ENCODE results near the gene GUK1.
A peak's percentile ranks its signal among the peaks of the same experiment; 100 is the strongest.
"Not testable (repeated sequence)": the region's sequence is repeated elsewhere in the genome, so short reads cannot be mapped to it uniquely, and the experiment has no call there.

GUK1 gene

DNA sequence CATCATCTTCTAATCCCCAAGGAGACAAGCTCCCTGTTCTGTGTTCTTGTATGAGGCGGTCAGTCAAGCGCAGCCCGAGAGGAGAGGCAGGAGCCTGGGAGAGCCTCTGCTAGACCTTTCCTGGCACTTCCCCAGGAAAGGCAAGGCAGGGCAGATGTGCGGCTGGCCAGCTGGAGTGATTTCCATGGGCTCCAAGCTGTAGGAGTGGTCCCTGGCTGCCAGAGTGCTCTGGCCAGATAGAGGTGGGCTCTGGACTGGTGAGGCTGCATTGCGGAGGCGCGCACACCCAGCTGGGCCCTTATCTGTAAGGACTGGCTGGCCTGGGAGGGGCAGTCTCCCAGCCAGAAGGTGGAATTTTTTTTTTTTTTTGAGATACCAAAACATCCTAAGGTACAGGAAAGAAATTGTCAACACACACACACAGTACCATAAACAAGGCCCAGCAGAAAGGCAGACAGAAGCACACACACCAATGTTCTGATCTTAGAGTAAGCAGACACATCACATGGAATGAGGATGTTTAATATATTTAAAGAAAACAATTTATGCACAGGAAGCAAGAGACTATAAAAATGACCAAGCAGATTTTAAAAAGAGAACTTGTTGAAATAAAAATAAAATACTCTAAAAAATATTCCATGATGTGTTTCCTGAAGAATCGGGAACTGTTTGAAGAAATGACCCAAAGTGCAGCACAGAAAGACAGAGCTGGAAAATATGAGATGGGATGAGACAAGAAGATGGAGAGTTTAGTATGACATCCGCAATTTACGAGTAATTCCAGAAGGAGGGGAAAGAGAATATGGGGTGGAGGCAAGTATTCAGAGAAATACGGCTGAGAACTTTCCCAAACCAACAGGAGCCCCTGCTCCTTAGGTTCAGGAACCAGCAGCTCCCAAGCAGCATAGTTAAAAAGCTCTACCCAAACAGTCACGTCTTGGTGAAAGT is 38.9 kb downstream of the GUK1 start:
- no peak for DNase-seq

DNA sequence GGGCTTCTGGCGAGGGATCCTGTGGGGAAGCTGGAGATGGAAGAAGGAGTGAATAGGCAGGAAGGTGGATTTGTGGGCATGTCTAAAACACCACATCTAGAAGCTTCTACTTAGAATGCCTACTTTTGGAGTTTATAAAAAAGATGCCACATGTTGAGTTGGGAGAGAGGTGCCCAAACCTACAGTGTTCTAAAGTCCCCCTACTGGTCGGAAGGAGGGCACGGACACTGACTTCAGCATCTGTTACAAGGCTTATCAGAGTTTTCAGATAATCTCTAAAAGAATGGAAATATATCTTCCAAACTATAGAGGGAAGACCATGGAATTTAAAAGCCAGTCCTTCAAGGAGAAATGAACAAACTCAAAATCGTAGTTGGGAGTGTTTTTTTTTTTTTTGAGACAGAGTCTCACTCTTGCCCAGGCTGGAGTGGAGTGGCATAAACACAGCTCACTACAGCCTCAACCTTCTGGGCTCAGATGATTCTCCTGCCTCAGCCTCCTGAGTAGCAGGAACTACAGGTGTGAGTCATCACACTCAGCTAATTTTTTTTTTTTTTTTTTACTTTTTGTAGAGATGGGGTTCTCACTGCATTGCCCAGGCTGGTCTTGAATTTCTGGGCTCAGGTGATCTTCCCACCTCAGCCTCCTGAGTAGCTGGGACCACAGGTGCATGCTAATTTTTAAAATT is 40.3 kb downstream of the GUK1 start:
- DNase-seq = no peak

DNA sequence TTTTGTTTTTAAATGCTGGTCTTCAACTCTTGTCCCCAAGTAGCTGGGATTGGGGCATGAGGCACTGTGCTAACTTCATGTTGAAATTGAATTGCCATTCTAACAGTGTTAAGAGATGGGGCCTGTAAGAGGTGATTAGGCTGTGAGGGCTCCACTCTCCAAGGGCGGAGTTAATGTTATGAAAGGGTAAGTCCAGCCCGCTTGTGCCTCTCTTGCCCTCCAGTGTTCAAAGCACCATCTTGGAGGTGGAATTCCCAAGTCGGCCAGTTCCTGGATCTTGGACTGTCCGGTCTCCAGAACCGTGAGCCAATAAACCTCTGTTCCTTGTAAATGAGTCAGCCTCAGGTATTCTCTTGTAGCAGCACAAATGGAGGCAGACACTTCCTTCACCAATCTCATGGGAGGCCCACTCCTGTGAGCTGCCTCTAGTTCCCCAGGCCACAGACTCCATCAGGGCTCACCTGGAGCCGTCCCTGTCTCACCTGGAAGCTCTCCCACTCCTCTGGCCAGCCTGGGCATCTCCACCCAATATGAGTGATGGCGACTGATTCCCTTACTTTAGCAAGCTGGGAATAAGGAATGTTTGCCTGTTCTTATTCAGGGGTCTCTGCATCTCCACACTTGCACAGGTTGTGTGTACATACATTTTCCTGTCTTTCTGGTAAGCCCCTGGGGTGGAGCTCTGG is 41.0 kb downstream of the GUK1 start:
- no peak for DNase-seq

DNA sequence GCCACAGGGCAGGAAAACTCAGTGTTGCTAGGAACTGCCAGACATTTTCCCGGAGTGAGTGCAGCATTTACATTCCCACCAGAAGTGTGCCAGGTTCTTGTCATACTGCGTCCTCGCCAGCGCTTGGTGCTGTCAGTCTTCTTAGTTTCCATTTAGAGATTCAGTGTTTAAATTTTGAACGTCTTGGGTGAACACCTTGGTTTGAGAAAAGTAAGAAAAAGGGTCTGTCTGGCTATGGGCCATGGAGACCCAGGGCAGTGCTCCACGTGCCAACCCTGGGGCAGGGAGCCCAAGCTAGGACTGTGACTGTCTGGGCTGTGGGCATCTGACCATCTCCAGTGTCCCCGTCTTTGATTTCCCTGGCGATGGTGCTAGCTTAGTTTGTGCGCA is 41.6 kb downstream of the GUK1 start:
- no peak for DNase-seq

DNA sequence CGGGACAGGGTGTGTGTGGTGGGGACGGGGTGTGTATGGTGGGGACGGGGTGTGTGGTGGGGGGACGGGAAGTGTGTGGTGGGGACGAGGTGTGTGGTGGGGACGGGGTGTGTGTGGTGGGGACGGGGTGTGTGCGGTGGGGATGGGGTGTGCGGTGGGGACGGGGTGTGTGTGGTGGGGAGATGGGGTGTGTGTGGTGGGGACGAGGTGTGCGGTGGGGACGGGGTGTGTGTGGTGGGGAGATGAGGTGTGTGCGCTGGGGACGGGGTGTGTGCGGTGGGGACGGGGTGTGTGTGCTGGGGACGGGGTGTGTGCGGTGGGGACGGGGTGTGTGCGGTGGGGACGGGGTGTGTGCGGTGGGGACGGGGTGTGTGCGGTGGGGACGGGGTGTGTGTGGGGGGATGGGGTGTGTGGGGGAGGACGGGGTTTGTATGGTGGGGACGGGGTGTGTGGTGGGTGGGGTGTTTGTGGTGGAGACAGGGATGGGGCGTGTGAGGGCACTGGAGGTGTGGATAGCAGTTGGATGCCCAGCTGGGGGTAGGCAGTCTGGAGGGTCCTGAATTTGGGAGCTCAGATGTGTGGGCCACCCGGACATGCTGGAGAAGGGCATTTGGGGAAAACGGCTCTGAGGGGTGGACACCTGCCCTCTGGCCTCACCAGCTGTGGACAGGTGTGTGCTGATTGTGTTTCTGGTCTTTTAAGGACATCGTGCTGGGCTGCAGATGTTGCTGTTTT is 42.4 kb downstream of the GUK1 start:
- DNase-seq = peak; percentile 36

DNA sequence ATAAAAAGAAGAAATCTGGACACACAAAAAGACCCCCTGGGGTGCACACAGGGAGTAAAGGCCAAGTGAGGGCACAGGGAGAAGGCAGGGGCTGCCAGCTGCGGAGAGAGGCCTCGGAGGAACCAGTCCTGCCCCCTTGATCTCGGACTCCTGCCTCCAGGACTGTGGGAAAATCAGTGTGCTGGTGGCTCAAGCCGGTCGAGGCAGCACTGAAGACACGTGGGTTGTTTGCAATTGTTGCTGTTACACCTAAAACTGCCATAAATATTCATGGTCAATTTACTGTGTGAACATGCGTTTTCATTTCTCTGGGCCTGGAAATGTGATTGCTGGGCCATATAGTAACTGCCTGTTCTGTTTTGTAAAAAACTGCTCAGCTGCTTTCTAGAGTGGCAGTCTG is 44.1 kb downstream of the GUK1 start:
- no peak for DNase-seq

DNA sequence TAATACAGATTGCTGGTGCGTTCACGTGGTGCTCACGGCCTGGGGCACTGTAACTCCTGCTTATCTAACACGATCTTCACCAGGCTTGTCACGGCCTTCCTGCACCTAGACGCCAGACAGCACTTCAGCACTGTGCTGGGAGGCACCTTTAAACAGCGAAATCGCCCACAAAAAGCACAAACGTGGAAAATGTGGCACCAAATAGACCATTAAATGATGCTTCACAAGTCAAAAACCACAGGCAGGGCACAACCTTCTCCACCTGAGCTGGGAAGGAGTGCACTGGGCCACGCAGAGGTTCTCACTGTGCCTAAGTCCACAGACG is 45.5 kb downstream of the GUK1 start:
- DNase-seq = peak; percentile 74

DNA sequence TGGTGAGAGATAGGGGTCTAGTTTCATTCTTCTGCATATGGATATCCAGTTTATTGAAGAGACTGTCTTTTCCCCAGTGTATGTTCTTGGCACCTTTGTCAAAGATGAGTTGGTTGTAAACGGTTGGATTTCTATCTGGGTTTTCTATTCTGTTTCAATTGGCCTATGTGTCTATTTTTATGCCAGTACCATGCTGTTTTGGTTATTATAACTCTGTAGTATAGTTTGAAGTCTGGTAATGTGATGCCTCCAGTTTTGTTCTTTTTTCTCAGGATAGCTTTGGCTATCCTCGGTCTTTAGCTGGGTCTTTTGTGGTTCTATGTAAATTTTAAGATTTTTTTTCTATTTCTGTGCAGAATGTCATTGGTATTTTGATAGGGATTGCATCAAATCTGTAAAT is 48.2 kb downstream of the GUK1 start:
- DNase-seq = not testable (repeated sequence)

DNA sequence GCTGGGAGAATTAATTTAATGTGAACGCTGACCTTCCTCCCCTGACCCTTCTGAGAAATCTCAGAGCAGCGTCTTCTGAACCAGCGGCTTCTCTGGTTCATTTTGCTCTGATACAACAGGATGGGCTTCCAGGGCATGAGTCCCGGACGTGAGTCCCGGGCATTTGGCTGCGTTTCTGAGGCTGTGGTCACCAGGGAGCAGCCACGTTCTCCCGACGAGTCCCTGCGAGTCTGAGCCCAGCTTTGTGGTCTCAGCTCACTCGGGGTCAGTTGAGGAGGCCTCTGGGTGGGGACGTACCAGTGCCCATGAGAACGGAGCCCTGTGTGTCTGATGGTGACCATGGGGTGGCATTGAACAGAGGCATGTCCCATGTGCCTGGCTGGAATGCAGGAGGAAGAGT is 50.1 kb downstream of the GUK1 start:
- DNase-seq = no peak

DNA sequence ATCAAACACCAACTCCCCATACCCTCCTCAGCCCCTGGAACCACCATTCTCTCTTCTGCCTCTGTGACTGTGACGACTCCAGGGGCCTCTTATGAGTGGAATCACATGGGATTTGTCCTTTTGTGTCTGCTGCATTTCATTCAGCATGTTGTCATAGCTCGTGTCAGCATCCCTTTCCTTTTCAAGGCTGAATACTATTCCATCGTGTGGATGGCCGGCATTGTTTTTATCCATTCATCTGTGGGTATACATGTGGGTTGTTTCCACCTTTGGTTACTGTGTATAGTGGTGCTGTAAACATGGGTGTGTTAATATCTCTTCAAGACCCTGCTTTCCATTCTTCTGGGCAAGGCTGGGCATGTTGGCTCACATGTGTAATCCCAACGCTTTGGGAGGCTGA is 50.7 kb downstream of the GUK1 start:
- no peak for DNase-seq

DNA sequence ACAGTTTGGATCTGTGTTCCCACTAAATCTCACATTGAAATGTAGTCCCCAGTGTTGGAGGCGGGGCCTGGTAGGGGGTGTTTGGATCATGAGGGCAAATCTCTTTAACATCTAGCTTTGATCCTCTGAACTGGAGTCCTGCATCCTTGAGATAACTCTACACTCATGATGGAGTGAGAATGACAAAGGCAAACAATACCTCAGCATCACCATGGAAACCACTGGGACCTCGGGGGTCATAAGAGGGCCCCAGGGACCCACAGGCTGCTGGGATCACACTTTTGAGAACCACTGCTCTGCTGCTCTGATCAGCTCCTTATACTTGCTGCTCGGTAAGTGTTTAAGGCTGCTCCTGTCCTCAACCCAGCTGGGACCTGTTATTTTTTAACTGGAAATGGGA is 54.4 kb downstream of the GUK1 start:
- no peak for DNase-seq

DNA sequence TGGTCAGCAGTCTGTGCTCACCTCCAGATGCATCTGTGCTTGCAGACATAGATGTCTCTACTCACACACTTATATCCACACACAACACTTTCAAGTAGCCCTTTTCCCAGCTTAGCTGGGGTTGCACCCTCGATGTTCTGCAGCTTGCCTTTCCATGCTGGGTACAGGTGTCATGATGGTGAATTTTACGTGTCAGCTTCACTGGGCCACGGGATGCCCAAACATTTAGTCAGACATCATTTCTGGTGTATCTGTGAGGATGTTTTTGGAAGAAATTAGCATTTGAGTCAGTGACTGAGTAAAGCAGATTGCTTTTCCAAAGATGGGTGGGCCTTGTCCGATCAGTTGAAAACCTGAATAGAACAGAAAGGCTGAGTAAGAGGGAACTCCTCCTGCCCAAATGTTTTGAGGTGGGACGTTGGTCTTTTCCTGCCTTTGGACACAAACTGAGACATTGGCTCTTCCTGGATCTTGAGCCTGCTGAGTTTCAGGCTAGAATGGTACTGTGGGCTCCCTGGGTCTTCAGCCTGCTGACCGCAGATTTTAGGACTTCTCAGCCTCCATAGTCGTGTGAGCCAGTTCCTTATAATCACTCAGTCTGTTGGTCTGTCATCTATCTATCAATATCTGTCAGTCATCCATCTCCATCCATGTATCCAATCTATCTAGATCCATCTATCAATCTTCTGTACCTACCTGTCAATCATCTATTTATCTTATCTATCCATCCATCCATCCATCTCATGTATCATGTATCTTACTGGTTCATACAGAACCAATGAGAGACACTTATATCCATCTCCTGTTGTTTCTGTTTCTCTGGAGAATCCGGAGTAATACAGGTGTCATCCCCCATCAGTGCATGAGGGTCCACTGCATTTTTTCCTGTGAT is 55.1 kb downstream of the GUK1 start:
- DNase-seq = no peak

DNA sequence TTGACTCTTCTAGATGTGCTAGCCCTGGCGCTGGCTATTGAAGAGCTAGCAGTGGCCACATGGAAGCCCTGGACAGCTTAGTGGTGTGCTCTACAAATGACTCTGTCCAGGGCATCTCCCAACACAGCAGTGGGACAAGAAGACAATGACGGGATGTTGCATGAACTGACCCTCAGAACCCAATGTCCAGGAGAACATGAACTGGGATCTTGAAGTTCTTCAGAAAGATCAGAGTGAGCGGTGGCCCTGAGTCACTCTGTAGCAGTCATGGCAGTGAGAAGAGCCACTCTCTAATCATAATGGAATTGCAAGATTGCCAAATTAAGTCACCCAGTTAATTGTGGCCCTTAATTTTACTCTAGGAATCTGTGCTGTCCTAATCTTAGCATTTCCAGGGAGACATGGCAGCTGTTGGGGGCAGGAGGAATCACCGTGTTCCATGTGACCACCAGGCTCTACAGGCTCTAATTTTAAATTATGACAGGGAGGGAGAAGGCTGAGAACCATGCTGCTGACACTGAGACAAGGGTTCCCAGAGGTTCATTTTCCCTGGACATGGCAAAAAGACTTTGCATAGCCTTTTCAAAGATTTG is 57.6 kb downstream of the GUK1 start:
- DNase-seq = no peak

All from CD4-positive, alpha-beta T cell treated with Interleukin-17A for 1 hour (primary cell).